ENCODE data around the gene PNMT. TPM values are rescaled to one million over a fixed set of nuclear protein-coding genes. Genes with fewer than 3 reads are reported as not detected.
A peak's percentile ranks its signal among the peaks of the same experiment; 100 is the strongest.

Gene PNMT
- total RNA-seq, 1 experiment from 2014 or later = 2.4 TPM

DNA sequence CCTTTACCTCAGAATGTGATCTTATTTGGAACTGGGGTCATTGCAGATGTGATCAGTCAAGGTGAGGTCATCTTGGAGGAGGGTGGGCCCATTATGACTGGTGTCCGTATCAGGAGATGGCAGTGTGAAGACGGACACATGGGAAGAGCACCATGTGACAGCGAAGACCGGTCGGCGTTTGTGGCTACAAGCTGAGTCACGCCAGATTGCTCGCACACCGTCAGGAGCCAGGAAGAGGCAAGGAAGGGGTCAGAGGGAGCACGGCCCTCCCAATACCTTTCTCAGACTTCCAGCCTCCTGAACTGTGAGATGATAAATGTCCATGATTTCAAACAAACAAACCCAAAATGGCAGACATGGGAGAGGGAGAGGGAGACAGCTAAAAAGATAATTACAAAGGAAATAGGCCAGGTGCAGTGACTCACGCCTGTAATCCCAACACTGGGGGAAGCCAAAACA is 18.1 kb upstream of the PNMT start:
- no peak overlapping the region for H3K27ac ChIP-seq (ENCODE audit: low read length)
- H3K4me3 ChIP-seq (ENCODE audit: low read depth in 2 of 2, low read length in 2 of 2) = no peak overlapping the region
- ChIA-PET CTCF (no interaction called here), POLR2A (interaction anchor here (0.6 kb wide), 1 partner anchor 43 kb away, joined by 18 read pairs; no protein-coding TSS in a partner anchor)
- DNase-seq (ENCODE audit: low read depth, low spot score) (no peak), ATAC-seq (no peak)
- H3K36me3 ChIP-seq (ENCODE audit: control insufficient read depth, insufficient read depth, low read length) = no peaks in the 10 kb centered on the region
- in situ Hi-C loops (cut with HindIII; ENCODE audit: low pct_unique_long_range_greater_than_20kb, low sequenced_read_pairs) (no loop called here), intact Hi-C loops (cut with micrococcal nuclease; ENCODE audit: unreplicated experiment) (no loop called here)
- H3K27me3 ChIP-seq (ENCODE audit: control insufficient read depth, insufficient read depth, low read length) = no peaks in the 10 kb centered on the region
- no TSS peak for BruUV-seq (replicated peaks)
- H3K4me1 ChIP-seq (ENCODE audit: control insufficient read depth, insufficient read depth, low read length) = peaks cover 11% of the 10 kb centered on the region; the same call in 1 of the 2 replicates
- H3K9me3 ChIP-seq (ENCODE audit: control insufficient read depth, insufficient read depth, low read depth, low read length) = no peaks in the 10 kb centered on the region
- TF ChIP-seq SIN3A (IDR thresholded peaks at IDR 0.05; ENCODE audit: borderline replicate concordance, insufficient read depth, low read depth, low read length) (no peak), POLR2AphosphoS5 (IDR thresholded peaks at IDR 0.05; ENCODE audit: low read depth, low read length) (no peak), TCF7L2 (IDR thresholded peaks at IDR 0.05; ENCODE audit: low read depth, low read length) (no peak)
- TF ChIP-seq, protein P1, sequence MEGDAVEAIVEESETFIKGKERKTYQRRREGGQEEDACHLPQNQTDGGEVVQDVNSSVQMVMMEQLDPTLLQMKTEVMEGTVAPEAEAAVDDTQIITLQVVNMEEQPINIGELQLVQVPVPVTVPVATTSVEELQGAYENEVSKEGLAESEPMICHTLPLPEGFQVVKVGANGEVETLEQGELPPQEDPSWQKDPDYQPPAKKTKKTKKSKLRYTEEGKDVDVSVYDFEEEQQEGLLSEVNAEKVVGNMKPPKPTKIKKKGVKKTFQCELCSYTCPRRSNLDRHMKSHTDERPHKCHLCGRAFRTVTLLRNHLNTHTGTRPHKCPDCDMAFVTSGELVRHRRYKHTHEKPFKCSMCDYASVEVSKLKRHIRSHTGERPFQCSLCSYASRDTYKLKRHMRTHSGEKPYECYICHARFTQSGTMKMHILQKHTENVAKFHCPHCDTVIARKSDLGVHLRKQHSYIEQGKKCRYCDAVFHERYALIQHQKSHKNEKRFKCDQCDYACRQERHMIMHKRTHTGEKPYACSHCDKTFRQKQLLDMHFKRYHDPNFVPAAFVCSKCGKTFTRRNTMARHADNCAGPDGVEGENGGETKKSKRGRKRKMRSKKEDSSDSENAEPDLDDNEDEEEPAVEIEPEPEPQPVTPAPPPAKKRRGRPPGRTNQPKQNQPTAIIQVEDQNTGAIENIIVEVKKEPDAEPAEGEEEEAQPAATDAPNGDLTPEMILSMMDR (IDR thresholded peaks at IDR 0.05) = no peak

DNA sequence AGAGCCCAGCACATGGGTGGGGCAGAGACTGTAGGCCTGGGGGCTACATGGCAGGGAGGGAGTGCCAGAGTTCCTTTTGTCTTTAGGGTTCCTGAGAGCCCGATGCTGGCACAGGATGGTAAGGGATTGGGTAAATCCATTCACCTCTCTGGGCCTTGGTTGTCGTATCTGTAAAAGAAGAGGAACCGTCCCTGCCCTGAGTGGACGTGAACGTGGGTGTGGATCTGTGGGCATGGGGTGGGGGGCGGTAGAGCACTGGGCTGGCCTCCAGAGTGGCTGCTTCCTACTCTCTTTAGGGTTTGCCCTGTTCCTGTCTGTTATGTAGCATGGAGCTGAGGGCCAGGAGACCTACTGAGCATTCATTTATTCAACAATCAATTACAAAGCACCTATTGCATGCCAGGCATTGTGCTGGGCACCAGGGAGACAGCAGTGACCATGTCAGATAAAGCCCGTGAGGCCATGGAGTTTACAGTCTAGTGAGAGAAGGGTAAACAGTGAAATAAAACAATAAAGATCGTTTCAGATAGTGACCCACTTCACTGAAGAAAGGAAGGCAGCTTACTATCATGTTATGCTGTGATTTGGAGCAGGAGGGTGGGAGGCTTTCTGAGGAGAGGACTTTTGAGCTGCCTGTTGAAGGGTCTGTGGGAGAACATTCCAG is 16.2 kb upstream of the PNMT start:
- Histone ChIP-seq H3K36me3 (ENCODE audit: control insufficient read depth, insufficient read depth, low read length) (no peaks in the 10 kb centered on the region), H3K4me1 (ENCODE audit: control insufficient read depth, insufficient read depth, low read length) (peaks cover 11% of the 10 kb centered on the region; the same call in 1 of the 2 replicates), H3K9me3 (ENCODE audit: control insufficient read depth, insufficient read depth, low read depth, low read length) (no peaks in the 10 kb centered on the region), H3K4me3 (ENCODE audit: low read depth in 2 of 2, low read length in 2 of 2) (no peak overlapping the region), H3K27ac (ENCODE audit: low read length) (peak overlapping the region; percentile 54), H3K27me3 (ENCODE audit: control insufficient read depth, insufficient read depth, low read length) (no peaks in the 10 kb centered on the region)
- in situ Hi-C loops (cut with HindIII; ENCODE audit: low pct_unique_long_range_greater_than_20kb, low sequenced_read_pairs) = no loop called here
- DNase-seq (ENCODE audit: low read depth, low spot score) (no peak), ATAC-seq (no peak; the same call in 1 of the 2 replicates)
- no peak for TF ChIP-seq TCF7L2 (IDR thresholded peaks at IDR 0.05; ENCODE audit: low read depth, low read length)
- no TSS peak for BruUV-seq (replicated peaks)
- ChIA-PET POLR2A (no interaction called here), CTCF (interaction anchor here (0.8 to 1.7 kb wide), 6 partner anchors 13 to 67 kb away, joined by 3 to 5 read pairs (median 4); no protein-coding TSS in a partner anchor)
- intact Hi-C loops (cut with micrococcal nuclease; ENCODE audit: unreplicated experiment) = no loop called here

DNA sequence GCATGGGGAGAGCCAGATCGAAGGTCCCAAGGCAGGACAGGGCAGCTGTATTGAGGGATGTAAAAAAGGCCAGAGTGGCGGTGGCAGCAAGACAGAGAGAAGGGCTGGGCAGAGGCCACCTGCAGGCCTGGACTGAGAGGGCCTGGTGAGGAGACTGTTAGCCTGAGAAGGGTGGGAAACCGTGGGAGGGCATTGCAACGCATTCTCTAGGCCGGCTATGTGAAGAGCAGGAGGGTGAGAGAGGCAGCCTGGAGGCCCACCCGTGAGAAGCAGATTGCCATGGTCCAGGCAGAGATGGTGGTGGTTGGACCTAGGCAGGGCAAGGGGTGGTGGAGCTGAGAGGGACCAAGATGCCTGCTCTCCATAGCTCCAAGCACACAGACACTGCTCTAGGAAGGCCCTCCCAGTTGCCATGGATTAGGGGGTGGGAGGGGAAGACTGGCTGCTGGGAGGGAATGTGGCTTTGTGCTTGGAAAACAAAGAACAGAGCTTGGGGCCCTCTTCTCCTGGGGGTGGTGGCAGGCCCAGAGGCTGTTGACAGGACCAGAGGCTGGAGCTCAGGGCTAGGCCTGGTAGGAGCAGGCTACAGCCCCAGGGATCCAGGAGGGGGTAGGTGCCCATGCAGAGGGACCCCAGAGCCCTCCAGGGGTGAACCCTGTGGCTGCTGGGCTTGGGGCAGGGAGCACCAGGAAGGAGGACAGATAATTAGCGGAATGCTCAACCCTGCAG is 15.5 kb upstream of the PNMT start:
- Histone ChIP-seq H3K9me3 (ENCODE audit: control insufficient read depth, insufficient read depth, low read depth, low read length) (no peaks in the 10 kb centered on the region), H3K27me3 (ENCODE audit: control insufficient read depth, insufficient read depth, low read length) (no peaks in the 10 kb centered on the region), H3K27ac (ENCODE audit: low read length) (peak overlapping the region; percentile 54), H3K36me3 (ENCODE audit: control insufficient read depth, insufficient read depth, low read length) (no peaks in the 10 kb centered on the region), H3K4me1 (ENCODE audit: control insufficient read depth, insufficient read depth, low read length) (peaks cover 11% of the 10 kb centered on the region; the same call in 1 of the 2 replicates), H3K4me3 (ENCODE audit: low read depth in 2 of 2, low read length in 2 of 2) (no peak overlapping the region)
- POLR2A ChIA-PET = no interaction called here
- CTCF ChIA-PET = interaction anchor here (0.8 to 2.8 kb wide), 8 partner anchors 14 to 66 kb away, joined by 3 to 12 read pairs (median 4); no protein-coding TSS in a partner anchor
- ATAC-seq (peak; percentile 40), DNase-seq (ENCODE audit: low read depth, low spot score) (no peak)
- in situ Hi-C loops (cut with HindIII; ENCODE audit: low pct_unique_long_range_greater_than_20kb, low sequenced_read_pairs) = no loop called here
- TF ChIP-seq, protein P2, sequence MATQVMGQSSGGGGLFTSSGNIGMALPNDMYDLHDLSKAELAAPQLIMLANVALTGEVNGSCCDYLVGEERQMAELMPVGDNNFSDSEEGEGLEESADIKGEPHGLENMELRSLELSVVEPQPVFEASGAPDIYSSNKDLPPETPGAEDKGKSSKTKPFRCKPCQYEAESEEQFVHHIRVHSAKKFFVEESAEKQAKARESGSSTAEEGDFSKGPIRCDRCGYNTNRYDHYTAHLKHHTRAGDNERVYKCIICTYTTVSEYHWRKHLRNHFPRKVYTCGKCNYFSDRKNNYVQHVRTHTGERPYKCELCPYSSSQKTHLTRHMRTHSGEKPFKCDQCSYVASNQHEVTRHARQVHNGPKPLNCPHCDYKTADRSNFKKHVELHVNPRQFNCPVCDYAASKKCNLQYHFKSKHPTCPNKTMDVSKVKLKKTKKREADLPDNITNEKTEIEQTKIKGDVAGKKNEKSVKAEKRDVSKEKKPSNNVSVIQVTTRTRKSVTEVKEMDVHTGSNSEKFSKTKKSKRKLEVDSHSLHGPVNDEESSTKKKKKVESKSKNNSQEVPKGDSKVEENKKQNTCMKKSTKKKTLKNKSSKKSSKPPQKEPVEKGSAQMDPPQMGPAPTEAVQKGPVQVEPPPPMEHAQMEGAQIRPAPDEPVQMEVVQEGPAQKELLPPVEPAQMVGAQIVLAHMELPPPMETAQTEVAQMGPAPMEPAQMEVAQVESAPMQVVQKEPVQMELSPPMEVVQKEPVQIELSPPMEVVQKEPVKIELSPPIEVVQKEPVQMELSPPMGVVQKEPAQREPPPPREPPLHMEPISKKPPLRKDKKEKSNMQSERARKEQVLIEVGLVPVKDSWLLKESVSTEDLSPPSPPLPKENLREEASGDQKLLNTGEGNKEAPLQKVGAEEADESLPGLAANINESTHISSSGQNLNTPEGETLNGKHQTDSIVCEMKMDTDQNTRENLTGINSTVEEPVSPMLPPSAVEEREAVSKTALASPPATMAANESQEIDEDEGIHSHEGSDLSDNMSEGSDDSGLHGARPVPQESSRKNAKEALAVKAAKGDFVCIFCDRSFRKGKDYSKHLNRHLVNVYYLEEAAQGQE (IDR thresholded peaks at IDR 0.05; ENCODE audit: insufficient read depth in 1 of 2, low read depth in 2 of 2, low read length in 1 of 2) = no peak
- TF ChIP-seq TCF7L2 (IDR thresholded peaks at IDR 0.05; ENCODE audit: low read depth, low read length) = no peak
- TF ChIP-seq SIN3A (IDR thresholded peaks at IDR 0.05; ENCODE audit: borderline replicate concordance, insufficient read depth, low read depth, low read length) = no peak
- TF ChIP-seq, protein P1 (IDR thresholded peaks at IDR 0.05) = no peak
- TF ChIP-seq POLR2AphosphoS5 (IDR thresholded peaks at IDR 0.05; ENCODE audit: low read depth, low read length) = no peak
- no TSS peak for BruUV-seq (replicated peaks)
- intact Hi-C loops (cut with micrococcal nuclease; ENCODE audit: unreplicated experiment) = no loop called here
